ENCODE results near the gene ACAA1. TPM values are rescaled to one million over a fixed set of nuclear protein-coding genes. Genes with fewer than 3 reads are reported as not detected.
"Not testable (repeated sequence)": the region's sequence is repeated elsewhere in the genome, so short reads cannot be mapped to it uniquely, and the experiment has no call there.

ACAA1 gene
- total RNA-seq, 1 experiment from 2014 or later: 49.0 TPM

DNA sequence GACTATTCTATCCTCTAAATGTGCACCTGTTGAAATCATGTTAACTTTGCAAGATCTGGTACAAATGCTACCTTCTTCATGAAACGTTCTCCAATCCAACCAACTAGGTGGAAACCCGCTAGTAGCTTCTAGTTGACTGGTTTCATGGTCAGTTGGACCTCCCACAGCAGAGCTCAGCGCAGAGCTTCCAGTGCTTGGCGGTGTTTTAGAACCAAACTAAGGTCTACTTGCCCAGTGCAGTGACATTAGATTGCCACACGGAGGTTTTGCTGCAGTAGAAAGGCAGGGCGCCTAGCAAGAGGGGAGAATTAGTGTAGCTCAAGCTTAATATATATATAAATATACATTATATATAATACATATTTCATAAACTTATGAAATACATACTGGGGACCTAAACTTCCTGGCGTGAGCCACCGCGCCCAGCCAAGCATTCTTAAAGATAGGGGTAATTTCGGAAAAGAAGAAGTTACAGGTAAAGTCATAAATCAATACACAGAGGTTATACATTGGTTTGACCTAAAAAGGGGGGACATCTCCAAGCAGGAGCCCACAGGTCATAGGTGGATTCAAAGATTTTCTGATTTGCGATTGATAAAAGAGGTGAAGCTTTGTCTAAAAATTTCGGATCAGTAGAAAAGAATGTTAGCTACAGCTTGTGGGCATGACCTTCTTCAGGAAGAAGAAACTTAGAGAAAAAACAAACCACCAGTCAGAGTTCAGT is 26.4 kb upstream of the ACAA1 start:
- Histone ChIP-seq H3K9me2 (ENCODE audit: insufficient read depth) (no peaks in the 10 kb centered on the region), H3K4me3 (replicated peaks in 1 of 2; ENCODE audit: low read depth in 1 of 2, low read length in 2 of 2) (no peak overlapping the region), H3K27ac (ENCODE audit: low read depth, low read length) (no peak overlapping the region), H2AFZ (ENCODE audit: low read depth, low read length, poor library complexity, severe bottlenecking) (no peak overlapping the region), H3K36me3 (ENCODE audit: control insufficient read depth in 1 of 2, insufficient read depth in 2 of 2, low read length in 2 of 2) (no peaks in the 10 kb centered on the region), H3K9ac (ENCODE audit: low read length) (no peak overlapping the region), H3K79me2 (ENCODE audit: insufficient read depth, low read length) (peaks cover 30% of the 10 kb centered on the region), H4K20me1 (ENCODE audit: insufficient read depth) (peaks cover 4% of the 10 kb centered on the region; the same call in 1 of the 2 replicates), H3K4me2 (ENCODE audit: low read length) (peak overlapping the region; percentile 77; the same call in 1 of the 2 replicates), H3K4me1 (ENCODE audit: control insufficient read depth in 1 of 2, insufficient read depth in 2 of 2, low read length in 2 of 2) (peaks cover 6 to 33% of the 10 kb centered on the region in 2 experiments; a peak in 3 of 4 replicates), H3K27me3 (ENCODE audit: insufficient read depth, low read length) (no peaks in the 10 kb centered on the region), H3K9me3 (ENCODE audit: control insufficient read depth in 1 of 2, insufficient read depth in 1 of 2, low read depth in 1 of 2, low read length in 2 of 2) (no peaks in the 10 kb centered on the region)
- TF ChIP-seq, protein P1, sequence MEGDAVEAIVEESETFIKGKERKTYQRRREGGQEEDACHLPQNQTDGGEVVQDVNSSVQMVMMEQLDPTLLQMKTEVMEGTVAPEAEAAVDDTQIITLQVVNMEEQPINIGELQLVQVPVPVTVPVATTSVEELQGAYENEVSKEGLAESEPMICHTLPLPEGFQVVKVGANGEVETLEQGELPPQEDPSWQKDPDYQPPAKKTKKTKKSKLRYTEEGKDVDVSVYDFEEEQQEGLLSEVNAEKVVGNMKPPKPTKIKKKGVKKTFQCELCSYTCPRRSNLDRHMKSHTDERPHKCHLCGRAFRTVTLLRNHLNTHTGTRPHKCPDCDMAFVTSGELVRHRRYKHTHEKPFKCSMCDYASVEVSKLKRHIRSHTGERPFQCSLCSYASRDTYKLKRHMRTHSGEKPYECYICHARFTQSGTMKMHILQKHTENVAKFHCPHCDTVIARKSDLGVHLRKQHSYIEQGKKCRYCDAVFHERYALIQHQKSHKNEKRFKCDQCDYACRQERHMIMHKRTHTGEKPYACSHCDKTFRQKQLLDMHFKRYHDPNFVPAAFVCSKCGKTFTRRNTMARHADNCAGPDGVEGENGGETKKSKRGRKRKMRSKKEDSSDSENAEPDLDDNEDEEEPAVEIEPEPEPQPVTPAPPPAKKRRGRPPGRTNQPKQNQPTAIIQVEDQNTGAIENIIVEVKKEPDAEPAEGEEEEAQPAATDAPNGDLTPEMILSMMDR (IDR thresholded peaks at IDR 0.05 in 2 of 3, conservative IDR thresholded peaks at IDR 0.05 in 1 of 3; ENCODE audit: borderline replicate concordance in 1 of 3, insufficient read depth in 1 of 3, low read depth in 2 of 3, low read length in 2 of 3): peak in 2 of 3 experiments; percentile 26 to 38; a peak in 4 of 6 replicates
- 0 out of 2 replicates have a peak, but pooled peaks have one; percentile 18 for TF ChIP-seq CBX3 (IDR thresholded peaks at IDR 0.05; ENCODE audit: low read depth)
- no peak for TF ChIP-seq RAD21 (IDR thresholded peaks at IDR 0.05; ENCODE audit: low read depth)
- no peak for ATAC-seq
- no peak for DNase-seq (ENCODE audit: low read depth, low spot score)
- no TSS peak for BruUV-seq (replicated peaks)
- ChIA-PET CTCF (interaction anchor here (1.2 to 1.8 kb wide), 4 partner anchors 10 to 184 kb away, joined by 3 to 10 read pairs (median 7); partner anchors contain the start of genes ACAA1 and XYLB), POLR2A (interaction anchor here (1.3 to 2.0 kb wide), 3 partner anchors 15 to 26 kb away, joined by 4 to 8 read pairs (median 4); partner anchors contain the start of gene ACAA1), RAD21 (ENCODE audit: low non-redundant PET in 1 of 2, low total read pairs in 2 of 2, uncharacterized antibody in 2 of 2, unreplicated experiment in 2 of 2) (no interaction called here)
- intact Hi-C loops (cut with micrococcal nuclease): no loop called here

DNA sequence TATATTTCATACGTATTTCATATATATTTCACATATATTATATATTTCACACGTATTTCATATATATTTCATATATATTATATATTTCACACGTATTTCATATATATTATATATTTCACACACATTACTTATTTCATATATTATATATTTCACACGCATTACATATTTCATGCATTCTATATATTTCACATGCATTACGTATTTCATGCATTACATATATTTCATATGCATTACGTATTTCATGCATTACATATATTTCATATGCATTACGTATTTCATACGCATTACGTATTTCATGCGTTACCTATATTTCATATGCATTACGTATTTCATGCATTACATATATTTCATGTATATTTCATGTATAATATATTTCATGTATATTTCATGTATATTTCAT is 23.8 kb upstream of the ACAA1 start:
- H4K20me1 ChIP-seq (ENCODE audit: insufficient read depth); CTCF ChIA-PET; H3K9ac ChIP-seq (ENCODE audit: low read length); DNase-seq (ENCODE audit: low read depth, low spot score); H3K9me3 ChIP-seq (ENCODE audit: control insufficient read depth in 1 of 2, insufficient read depth in 1 of 2, low read depth in 1 of 2, low read length in 2 of 2); POLR2A ChIA-PET; H3K79me2 ChIP-seq (ENCODE audit: insufficient read depth, low read length); H3K36me3 ChIP-seq (ENCODE audit: control insufficient read depth in 1 of 2, insufficient read depth in 2 of 2, low read length in 2 of 2); RAD21 ChIA-PET (ENCODE audit: low non-redundant PET in 1 of 2, low total read pairs in 2 of 2, uncharacterized antibody in 2 of 2, unreplicated experiment in 2 of 2); intact Hi-C loops (cut with micrococcal nuclease); BruUV-seq (replicated peaks); H2AFZ ChIP-seq (ENCODE audit: low read depth, low read length, poor library complexity, severe bottlenecking); ATAC-seq; H3K4me2 ChIP-seq (ENCODE audit: low read length); H3K27me3 ChIP-seq (ENCODE audit: insufficient read depth, low read length); H3K27ac ChIP-seq (ENCODE audit: low read depth, low read length); H3K9me2 ChIP-seq (ENCODE audit: insufficient read depth); H3K4me3 ChIP-seq (replicated peaks in 1 of 2; ENCODE audit: low read depth in 1 of 2, low read length in 2 of 2): not testable (repeated sequence)
- H3K4me1 ChIP-seq (ENCODE audit: control insufficient read depth in 1 of 2, insufficient read depth in 2 of 2, low read length in 2 of 2): peaks cover 6 to 15% of the 10 kb centered on the region in 2 experiments; a peak in 3 of 4 replicates
